Hepatocyte (in vitro differentiated cells): ENCODE data around the gene SGMS2. TPM values are rescaled to one million over a fixed set of nuclear protein-coding genes. Genes with fewer than 3 reads are reported as not detected.

Source experiments
- DNase-seq: peaks from one replicate; pipeline ENCODE4 v3.0.0-alpha.2; 2016; ENCODE audit warnings: low spot score
- H2AFZ ChIP-seq: fragments of 200-600 bp; sonication (generic); 2 replicates; pipeline ENCODE4 v1.6.0; 2016; ENCODE audit warnings: antibody characterized with exemption, mild to moderate bottlenecking
- H3K27ac ChIP-seq: fragments of 200-600 bp; sonication (generic); 2 replicates; pipeline ENCODE4 v1.5.1; 2016; ENCODE audit warnings: mild to moderate bottlenecking
- H3K27me3 ChIP-seq: fragments of 200-600 bp; sonication (generic); 2 replicates; pipeline ENCODE4 v1.6.1; 2016
- H3K36me3 ChIP-seq: fragments of 200-600 bp; sonication (generic); replicated peaks from 2 replicates; pipeline ENCODE4 v1.5.1; 2016; ENCODE audit warnings: low read depth; ENCODE audit not compliant: insufficient read depth
- H3K4me1 ChIP-seq: fragments of 200-600 bp; sonication (generic); 2 replicates; pipeline ENCODE4 v1.5.1; 2016; ENCODE audit warnings: mild to moderate bottlenecking, moderate library complexity; ENCODE audit not compliant: insufficient read depth
- H3K4me2 ChIP-seq: fragments of 200-600 bp; sonication (generic); 2 replicates; pipeline ENCODE4 v1.6.0; 2016
- H3K4me3 ChIP-seq: fragments of 200-600 bp; sonication (generic); 2 replicates; pipeline ENCODE4 v1.5.1; 2016; ENCODE audit warnings: mild to moderate bottlenecking
- H3K79me2 ChIP-seq: fragments of 200-600 bp; sonication (generic); 2 replicates; pipeline ENCODE4 v1.6.0; 2017; ENCODE audit warnings: mild to moderate bottlenecking
- H3K9me2 ChIP-seq: fragments of 200-600 bp; sonication (generic); replicated peaks from 2 replicates; pipeline ENCODE4 v1.6.0; 2017; ENCODE audit warnings: mild to moderate bottlenecking; ENCODE audit not compliant: insufficient read depth
- H3K9me3 ChIP-seq: fragments of 200-600 bp; sonication (generic); 2 replicates; pipeline ENCODE4 v1.5.1; 2016; ENCODE audit warnings: low read depth, mild to moderate bottlenecking
- H4K20me1 ChIP-seq: fragments of 200-600 bp; sonication (generic); 2 replicates; pipeline ENCODE4 v1.6.0; 2016; ENCODE audit warnings: mild to moderate bottlenecking; ENCODE audit not compliant: insufficient read depth, poor library complexity, severe bottlenecking
- CTCF ChIP-seq: fragments of 200-600 bp; sonication (generic); IDR thresholded peaks from 2 replicates; pipeline ENCODE4 v1.5.1; 2016; ENCODE audit warnings: antibody characterized with exemption, mild to moderate bottlenecking; ENCODE audit not compliant: poor library complexity
- EZH2 ChIP-seq: fragments of 200-600 bp; sonication (generic); IDR thresholded peaks from 2 replicates; pipeline ENCODE4 v1.6.1; 2016; ENCODE audit warnings: antibody characterized with exemption, mild to moderate bottlenecking, borderline replicate concordance
- EZH2phosphoT487 ChIP-seq: fragments of 200-600 bp; sonication (generic); IDR thresholded peaks from one replicate; pipeline ENCODE4 v1.6.1; 2018; ENCODE audit warnings: antibody characterized with exemption, mild to moderate bottlenecking, low read depth, moderate library complexity; ENCODE audit not compliant: unreplicated experiment, severe bottlenecking
- WGBS: methylation state at CpG from one replicate; pipeline ENCODE4 v1.1.6; 2016; ENCODE audit warnings: low lambda C conversion rate; ENCODE audit errors: missing lambda C conversion rate; 5-methylcytosine and 5-hydroxymethylcytosine counted together
- polyA plus RNA-seq: library from polyadenylated mRNA; unstranded; fragments of >200 nt; fragmentation: Nextera tagmentation; extraction: Ambion mirVana; gene quantifications from 2 replicates; pipeline ENCODE4 v1.2.1, GENCODE V29; 2016
- total RNA-seq: library from RNA; depleted of rRNA; stranded (reverse); fragments of >200 nt; gene quantifications from 2 replicates; pipeline ENCODE4 v1.2.3, GENCODE V29; 2014

The SGMS2 gene
- total and polyA plus RNA-seq, 2 experiments from 2014 or later = 33.1 to 75.7 TPM

- Histone ChIP-seq H2AFZ (no peak overlapping the region), H4K20me1 (no peaks in the 10 kb centered on the region), H3K9me3 (no peaks in the 10 kb centered on the region), H3K4me2 (no peak overlapping the region), H3K27ac (no peak overlapping the region), H3K4me1 (no peaks in the 10 kb centered on the region), H3K9me2 (no peaks in the 10 kb centered on the region), H3K36me3 (no peaks in the 10 kb centered on the region), H3K79me2 (peaks cover 85% of the 10 kb centered on the region), H3K4me3 (no peak overlapping the region), H3K27me3 (no peaks in the 10 kb centered on the region)
- WGBS = 93% methylated on average over 4 of the region's 4 CpGs
- TF ChIP-seq CTCF (no peak), EZH2 (no peak), EZH2phosphoT487 (no peak)
- DNase-seq = no peak
Measured at GRCh38 chr4:107837317-107837716, 12.6 kb downstream of the SGMS2 start.

- Histone ChIP-seq H3K9me2 (no peaks in the 10 kb centered on the region), H3K36me3 (no peaks in the 10 kb centered on the region), H3K27ac (no peak overlapping the region), H3K4me1 (no peaks in the 10 kb centered on the region), H3K9me3 (no peaks in the 10 kb centered on the region), H3K79me2 (peaks cover 84% of the 10 kb centered on the region), H2AFZ (no peak overlapping the region), H3K4me2 (no peak overlapping the region), H4K20me1 (no peaks in the 10 kb centered on the region), H3K4me3 (no peak overlapping the region), H3K27me3 (no peaks in the 10 kb centered on the region)
- TF ChIP-seq CTCF (no peak), EZH2 (no peak), EZH2phosphoT487 (no peak)
- WGBS = 98% methylated on average over 3 of the region's 3 CpGs
- no peak for DNase-seq
Measured at GRCh38 chr4:107837776-107838618, 13.3 kb downstream of the SGMS2 start.

GRCh38 chr4:107838861-107839565, 14.3 kb downstream of the SGMS2 start:
- WGBS = 88% methylated on average over 1 of the region's 1 CpG
- H3K4me2 ChIP-seq = no peak overlapping the region
- H3K27ac ChIP-seq = no peak overlapping the region

More at GRCh38 chr4:107838861-107839565, 14.3 kb downstream of the SGMS2 start:
- Histone ChIP-seq H3K4me1 (no peaks in the 10 kb centered on the region), H3K79me2 (peaks cover 81% of the 10 kb centered on the region), H3K4me3 (no peak overlapping the region), H2AFZ (no peak overlapping the region), H3K9me3 (no peaks in the 10 kb centered on the region), H4K20me1 (no peaks in the 10 kb centered on the region), H3K27me3 (no peaks in the 10 kb centered on the region), H3K9me2 (no peaks in the 10 kb centered on the region), H3K36me3 (no peaks in the 10 kb centered on the region)
- no peak for TF ChIP-seq EZH2phosphoT487
- no peak for TF ChIP-seq EZH2
- TF ChIP-seq CTCF = no peak
- DNase-seq = no peak
